ENCODE results near the gene CYFIP2.

CYFIP2 gene

DNA sequence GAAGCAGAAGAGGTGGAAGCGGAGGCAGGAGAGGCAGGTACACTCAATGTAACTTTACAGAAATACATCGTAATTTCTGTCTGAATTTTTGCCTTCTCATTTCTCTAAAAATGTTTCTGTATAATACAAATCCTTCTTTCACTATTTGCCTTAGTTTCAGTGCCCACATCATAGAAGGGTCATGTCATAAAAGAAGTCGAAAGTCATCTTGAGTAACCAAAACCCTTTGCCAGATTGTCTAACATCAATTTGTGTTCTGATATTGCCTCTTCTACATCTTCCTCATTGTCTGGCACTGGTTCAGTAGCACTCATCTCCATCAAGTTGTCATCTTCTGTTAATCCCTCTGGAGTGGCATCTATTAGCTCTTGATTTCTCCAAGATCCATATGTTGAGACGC, 6.2 kb upstream of the CYFIP2 start:
- DNase-seq: no peak

DNA sequence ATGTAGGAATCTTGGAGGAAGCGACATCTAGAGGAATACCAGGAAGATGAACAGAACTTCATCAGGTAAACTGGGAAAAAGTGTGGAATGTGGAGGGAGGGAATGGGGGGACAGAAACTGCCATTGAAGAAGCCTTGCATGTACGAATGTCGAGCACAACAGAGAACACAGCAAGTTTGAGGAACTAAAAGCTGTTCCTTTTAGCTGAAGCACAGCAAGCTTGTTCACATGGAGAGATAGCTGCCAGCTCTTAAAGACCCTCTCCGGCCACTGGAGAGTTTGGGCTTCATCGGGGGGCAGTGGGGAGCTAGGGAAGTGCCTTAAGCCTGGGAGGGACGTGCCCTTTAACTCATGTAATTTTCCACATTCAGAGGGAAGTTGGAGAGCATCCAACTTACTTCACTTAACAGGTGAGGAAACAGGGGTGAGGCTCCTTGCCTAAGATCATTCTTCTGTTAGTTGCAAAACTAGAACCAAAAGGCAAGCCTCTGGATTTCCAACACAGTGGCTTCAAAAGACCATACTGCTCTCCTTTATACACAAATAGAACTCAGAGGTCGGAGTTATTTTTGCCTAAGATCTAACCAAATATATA, 2.3 kb upstream of the CYFIP2 start:
- DNase-seq: no peak

DNA sequence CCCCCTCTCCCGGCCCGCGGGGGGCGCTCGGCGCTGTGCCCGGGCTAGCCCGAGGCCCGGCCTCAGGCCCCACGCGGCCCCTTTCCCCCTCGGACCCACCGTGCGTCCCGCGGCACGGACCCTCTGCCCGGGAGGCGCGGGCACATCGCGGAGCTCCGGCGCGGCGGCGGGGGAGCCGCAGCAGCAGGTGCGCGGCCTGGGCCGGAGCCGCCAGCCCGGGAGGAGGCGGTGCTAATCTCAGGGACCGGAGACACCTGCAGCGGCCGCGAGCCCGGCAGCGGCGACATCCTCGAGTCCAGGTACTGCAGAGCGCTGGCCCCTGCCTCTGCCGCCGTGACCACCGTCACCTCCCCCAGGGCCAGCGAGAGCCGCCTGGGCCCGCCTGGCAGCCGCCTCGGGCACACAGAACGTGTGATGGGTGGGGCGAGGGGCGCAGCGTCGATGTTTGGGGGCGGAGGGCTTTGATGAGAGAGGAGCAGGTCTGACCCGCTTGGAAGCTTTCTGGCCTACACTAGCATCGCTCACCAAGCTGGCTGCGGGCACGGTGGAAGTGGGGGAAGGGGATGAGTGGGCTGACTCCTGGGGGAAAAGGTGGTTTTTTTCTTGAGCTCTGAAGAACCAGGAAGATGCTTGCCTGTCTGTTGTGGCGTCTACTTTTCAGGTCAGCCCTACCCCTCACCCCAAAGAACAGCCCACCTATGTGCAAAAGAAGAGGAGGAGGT, 524 bp downstream of the CYFIP2 start:
- peak in 3 of 4 experiments; percentile 33 to 45 (median 44) for DNase-seq

DNA sequence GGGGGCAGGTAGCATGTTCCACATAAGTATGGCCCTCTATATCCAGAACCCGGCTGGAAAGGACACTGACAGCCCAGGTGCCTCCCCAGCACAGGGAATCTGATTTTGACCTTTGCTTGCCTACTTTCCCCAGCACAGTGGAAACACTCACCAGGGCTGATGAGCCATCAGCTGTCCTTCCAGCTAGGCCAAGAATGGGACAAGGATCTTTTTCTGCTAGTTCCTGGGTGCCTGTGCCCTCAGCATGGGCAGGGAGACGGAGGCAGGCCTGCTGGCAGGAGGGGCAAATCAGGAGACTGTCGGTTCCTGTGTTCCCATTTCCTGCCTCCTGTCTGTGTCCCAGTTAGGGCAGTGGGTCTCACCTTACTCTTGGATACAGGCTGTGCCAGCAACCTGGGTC, 1.1 kb downstream of the CYFIP2 start:
- DNase-seq: no peak

DNA sequence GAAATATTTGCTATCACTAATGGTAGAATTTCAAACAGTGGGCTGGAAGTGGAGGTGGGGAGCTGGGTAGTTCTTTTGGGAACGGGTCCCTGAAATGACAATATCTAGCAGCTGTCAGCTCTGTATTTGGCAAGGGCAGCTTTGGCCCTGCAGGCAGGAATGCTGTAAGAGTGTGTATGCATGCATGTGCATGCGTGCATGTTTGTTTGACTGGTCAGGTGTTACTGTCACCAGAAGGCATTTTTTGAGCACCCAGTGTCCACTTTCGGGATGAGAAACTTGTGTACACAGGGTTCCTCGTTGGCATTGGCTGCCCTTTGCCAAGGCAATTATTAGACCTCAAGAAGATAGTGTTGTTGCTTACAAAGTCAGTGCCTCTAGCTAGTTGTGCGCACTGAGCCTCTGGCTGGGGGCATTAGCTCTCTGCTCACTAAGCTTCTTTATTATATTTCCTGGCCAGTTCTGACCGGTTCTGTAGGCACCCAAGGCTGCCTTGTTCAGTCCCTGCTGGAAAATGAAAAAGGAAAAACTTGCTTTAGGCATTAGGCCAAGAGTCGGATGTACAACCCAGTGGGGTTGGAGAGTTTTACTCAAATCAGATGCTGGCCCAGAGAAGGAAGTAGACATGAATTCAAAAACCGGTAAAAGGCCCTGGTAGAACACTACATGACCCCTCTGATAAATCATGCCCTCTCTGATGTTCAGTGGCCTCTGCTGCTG, 2.0 kb downstream of the CYFIP2 start:
- no peak for DNase-seq

DNA sequence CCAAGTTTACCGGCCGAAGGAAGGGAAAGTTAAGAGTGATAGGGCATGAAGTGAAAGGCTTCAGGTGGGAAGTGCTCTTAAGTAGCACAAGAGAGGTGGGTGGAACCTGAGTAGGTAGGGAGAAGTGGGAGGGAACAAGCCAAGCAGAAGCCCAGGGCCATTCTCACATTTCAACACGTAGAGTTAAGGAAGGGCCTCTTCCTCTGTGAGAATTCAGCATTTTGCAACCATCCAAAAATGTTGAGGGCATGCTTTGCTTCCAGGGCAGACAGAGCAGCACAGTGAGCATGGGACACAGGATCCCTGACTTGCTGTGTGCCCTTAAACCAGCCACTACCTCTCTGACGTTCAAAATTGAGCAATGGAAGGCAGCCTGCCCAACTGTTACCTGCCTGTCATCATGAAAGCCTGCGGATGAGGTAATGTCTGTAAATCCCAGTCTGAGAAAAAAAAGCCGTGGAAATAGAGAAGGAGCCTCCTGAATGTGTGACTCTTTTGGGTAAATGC, 3.3 kb downstream of the CYFIP2 start:
- DNase-seq: no peak

DNA sequence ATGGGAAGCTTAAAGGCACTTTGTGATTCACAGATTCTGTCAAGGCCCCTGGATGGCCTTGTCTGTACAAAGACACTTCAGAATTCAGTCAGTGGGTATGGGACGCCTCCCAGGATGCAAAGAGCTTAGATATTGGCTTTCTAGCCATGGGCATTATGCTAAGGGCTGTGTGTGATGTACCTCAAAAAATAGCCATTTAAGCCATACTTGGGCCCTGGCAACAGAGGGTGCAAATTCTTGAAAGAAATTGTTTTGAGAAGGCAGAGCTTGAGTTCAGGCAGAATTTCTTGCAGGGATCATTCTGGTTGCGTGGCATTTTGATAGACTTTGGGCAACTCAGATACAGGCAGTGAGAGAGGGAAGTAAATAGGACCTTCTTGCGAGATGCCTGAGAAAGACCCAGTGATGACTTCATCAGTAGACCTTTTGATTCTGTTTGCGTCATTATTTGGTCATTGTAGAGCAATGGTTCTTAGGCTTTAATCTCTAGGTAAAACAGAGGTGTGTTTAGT, 3.9 kb downstream of the CYFIP2 start:
- no peak for DNase-seq

DNA sequence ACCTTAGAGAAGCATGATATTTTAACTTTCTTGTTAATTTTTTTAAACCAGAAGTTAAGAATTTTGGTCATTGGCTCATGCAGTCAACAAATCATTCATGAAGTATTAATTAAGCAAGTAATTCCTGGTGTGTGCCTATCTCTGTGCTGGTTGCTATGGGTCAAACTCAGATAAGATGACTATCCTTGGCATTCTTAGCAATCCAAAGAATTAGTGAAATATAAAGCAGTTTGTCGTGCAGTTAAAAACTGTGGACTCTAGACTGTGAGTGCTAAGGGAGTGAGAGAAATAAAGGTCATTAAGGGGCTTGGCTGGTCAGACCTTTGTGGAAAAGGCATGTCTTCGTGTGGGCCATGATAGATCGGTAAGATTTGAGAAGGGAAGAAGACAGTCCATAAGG, 4.8 kb downstream of the CYFIP2 start:
- DNase-seq: no peak

DNA sequence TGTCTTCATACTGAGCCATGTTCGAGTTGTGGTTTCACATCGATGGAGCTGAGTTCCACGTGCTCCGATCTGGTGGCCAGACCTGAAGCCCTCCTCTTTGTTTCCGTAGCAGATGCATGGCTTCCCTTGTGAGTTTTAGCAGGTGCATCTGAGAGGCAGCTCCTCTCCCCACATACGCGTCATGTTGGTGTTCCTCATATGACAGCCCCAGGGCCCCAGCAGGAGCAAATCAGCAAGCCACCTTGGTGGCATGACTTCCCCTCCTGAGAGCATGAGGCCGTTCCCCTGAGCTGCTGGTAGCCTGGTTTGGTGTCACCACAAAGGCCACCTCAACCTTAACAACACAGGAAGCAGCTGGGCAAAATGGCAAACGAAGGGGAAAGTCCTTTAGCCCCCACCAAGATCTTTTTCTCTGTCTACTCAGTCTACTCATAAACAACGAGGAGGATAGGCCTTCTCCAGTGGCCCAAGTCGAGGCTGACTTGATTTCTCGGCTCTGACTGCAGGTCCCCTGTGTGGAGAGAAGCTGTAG, 5.9 kb downstream of the CYFIP2 start:
- DNase-seq: peak; percentile 31 to 71 (median 65)

DNA sequence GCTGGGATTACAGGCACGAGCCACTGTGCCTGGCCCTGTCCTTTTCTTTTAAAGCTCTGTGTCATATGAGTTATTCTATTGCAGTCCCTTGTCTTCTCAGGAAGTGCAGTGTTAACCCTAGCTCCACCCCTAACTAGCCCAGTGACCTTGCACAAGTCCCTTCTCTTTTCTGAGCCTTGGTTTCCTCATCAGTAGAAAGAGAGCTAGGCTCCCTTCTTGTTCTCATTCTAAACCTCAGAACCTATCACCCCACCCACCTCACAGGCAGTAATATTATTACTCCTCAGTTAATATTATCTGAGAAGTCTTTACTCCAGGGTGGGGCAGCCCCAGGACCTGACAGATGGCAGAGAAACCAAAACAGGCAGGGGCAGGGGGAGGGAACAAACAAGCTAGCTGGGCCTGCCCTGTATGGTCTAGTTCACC, 7.2 kb downstream of the CYFIP2 start:
- DNase-seq: no peak

DNA sequence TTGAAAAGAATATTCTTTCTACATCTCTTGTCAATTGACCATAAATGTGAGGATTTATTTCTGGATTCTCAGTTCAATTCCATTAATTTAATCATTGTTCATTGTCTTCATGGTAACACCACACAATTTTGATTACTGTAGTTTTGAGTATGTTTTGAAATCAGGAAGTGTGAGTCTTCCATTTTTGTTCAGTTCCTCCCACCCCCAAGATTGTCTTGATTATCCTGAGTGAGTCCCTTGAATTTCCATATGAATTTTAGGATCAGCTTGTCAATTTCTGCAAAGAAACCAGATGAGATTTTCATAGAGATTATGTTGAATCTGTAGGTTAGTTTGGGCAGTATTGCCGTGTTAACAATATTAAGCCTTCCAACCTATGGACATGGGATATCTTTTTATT, 9.5 kb downstream of the CYFIP2 start:
- no peak for DNase-seq

DNA sequence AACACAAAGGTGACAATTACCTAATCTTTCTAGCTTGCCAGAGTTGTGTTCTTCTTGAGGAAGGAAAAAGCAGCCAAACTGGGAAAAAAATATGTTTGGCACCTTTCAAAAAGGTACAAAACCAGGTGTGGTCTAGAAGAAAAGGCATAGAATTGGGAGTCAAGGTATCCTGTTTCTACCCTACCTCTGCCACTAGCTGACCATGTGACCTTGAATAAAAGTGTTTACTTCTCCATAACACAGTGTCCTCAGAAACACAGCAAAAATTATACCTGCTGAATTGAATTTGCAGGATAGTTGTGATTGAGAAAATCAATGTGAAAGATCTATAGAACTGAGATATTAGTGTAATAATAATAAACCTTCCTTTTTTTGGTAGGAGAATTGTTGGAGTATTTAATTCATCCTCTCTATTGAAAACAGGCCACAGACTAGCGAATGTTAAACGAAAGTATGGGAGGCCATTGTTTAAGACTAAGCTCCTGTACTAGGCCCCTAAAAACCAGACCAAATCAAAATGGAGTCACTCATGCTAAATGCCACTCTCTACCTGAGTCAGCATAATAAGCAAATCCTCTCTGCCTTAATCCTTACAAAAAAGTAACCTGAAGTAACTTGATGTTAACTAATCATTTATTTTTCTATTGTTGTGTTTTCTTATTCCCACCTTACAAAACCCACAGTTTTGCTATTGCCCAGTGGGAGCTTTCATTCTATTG, 12.6 kb downstream of the CYFIP2 start:
- no peak for DNase-seq

DNA sequence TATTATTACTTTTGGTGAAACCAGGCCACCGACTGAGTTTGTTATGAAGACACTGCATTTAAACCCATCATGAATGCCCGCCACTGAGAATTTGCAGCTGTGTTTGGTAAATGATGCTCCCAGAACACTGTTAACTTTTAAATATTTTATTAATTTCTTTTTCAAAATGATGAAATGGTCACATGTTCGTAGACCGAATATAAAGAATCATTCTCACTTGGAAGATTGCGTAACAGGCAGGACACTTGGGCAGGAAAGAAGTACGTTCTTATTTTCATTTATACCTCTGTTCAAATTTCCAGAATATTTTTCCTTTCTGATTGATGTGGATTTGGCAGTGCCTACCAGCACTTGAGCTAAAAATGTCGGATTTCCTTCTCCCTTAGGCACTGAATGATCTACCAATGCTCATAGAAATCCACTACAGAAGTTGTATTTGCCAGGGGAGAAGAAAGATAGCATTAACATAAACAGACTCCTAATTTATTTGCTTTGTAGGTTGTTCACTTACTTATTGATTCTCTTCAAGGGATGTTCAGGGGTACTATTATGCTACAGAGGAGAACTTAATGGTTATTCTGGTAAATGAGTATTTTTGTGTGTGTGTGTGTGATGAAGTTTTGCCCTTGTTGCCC, 13.8 kb downstream of the CYFIP2 start:
- DNase-seq: no peak

DNA sequence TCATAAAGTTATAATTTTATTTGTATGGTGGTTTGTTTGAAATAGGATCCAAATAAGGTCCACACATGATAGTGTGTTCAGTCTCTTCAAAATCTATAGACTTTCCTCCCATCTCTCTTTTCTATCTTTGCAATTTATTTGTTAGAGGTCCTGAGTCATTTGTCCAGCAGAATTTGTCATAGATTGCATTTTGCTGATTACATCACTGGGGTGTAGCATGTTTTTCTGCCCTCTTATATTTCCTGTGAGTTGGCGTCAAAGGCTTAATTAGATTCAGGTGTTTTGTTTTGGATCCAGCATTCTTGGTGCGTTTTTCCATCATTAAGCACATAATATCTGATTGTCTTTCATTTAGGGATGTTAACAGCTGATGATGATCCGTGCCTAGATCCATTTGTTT, 15.0 kb downstream of the CYFIP2 start:
- no peak for DNase-seq

DNA sequence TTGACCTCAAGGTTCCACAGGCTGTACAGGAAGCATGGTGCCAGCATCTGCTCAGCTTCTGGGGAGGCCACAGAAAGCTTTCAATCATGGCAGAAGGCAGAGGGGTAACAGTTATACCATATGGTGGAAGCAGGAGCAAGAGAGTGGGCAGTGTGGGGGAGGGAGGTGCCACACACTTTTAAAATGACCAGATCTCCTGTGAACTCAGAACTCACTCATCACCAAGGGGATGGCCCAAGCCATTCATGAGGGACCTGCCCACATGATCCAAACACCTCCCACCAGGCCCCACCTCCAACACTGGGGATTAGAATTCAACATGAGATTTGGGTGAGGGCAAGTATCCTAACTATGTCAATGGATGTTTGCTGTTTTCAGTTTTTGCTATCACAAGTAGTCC, 16.2 kb downstream of the CYFIP2 start:
- no peak for DNase-seq

DNA sequence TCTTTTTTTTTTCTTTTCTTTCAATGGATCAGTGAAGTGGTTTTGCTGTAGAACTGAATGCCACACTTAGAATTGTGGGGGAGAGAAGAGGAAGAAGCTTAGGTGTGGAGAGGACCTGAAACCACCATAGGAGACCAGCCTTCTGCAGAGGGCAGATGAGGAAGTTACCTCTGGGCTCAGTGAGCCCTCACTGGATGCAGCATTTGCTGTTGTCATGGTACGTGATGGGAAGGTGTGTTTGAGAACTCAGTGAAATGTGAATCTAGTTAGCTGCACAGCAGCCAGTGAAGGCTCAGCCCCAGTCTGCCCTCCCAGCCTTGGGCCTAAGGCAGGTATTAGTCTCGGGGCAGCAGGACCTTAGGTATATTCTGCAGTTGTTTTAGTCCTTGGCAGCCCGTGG, 17.5 kb downstream of the CYFIP2 start:
- no peak for DNase-seq

DNA sequence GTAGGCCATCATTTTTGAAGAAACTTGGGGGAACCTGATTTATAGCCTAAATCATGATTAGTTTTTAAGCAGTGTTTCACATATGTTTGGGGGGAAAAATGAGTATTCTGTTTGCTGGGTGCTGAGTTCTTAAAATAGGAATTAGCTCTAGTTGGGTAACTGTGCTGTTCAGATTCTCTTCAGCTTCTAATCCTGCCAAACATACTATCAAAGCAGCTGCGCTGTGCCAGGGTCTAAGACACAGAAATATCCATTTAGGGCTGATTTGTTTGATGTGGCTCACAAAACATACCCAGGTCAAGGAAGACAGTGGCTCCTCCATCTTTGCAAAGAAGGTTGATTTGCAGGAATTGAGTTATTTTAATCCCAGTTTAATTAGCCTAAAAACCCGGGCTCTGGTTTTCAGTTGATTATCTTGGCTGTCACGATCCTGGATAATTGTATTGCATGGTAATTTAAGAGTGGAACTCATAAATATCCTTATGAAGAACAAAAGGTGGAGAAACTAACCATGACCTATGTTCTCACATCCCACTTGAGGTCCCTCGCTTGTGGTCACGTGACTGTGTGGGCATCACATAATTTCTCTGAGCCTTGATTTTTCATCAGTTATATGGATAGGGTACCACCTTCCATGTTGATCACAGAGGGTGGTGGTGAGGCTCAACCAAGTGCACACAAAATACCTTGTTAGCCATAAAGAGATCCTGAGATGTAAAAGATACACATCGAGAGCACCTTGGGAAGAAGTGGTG, 18.7 kb downstream of the CYFIP2 start:
- DNase-seq: no peak

DNA sequence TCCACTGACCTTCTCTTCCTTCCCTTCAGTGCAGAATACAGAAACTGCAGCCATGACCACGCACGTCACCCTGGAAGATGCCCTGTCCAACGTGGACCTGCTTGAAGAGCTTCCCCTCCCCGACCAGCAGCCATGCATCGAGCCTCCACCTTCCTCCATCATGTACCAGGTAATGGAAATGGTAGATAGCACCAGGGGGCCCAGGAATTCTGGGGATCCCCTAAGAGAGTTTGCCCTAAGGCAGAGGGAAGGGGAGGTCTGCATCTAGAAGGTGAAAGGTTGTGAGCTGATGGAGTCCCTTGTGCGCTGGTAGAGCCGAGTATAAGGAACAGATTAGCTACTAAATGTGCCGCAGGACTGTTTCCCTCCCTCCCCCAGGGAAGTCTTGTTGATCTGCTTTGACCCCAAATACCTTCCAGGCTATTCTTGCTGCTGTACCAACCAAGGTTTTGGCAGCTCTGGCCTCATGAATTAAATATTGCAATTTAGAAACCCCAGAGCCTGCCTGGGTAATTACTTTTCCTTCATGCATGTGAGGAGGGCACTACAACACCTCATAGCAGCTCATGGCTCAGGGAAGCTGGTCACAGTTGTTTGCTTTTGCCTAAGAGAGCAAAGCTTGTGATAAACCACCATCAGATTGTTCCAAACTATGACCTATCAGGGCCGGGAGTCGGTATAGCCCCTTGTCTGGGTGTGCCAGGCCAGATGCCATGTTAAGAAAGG, 19.6 kb downstream of the CYFIP2 start:
- DNase-seq: no peak

DNA sequence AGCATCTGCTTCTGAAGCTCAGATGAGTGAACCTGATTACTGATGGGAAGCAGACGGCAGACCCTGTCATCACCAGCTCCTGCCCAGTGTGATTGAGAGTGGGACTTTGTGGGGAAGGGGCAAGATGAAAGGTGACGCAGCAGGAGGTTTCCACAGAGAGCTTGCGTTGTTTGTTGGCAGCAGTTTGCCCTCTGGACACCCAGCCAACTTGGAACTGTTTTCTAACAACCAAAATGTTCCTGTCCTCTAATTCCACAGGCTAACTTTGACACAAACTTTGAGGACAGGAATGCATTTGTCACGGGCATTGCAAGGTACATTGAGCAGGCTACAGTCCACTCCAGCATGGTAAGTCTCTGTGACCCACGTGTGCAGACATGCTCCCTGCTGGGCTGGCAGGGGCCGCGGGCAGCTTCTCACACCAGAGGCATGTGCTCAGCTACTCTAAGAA, 20.9 kb downstream of the CYFIP2 start:
- DNase-seq: no peak

DNA sequence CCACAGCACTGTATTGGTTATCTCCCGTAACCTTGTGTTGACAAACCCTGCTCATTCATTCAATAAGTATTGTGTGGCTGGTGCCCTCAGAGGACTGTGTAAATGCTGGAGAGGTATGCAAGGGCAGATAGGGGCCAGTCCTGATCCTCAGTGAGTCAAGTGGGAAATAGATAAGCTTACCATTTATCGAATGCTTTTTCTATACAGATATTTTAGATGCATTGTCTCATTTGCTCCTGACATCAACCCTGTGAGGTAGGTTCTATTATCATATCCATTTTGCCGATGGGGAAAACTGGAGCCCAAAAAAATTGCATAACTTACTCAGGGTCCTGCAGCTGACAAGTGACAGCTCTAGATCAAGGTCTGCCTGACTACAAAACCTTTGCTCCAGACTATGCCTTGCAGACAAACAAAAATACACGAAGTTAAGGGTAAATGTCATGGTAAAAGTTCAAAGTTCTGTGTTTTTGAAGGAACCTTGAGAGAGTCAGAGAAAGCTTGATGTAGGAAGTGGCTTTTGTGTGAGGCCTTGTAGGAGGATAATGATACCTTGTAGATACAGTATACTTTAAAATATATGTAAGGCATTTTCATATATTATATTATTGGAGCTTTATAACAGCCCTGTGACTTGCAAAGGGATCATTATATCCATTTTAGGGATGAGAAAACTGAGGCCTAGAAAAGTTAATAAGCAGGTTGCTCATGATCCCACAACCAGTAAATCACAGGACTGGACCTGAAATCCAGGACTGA, 22.7 kb downstream of the CYFIP2 start:
- no peak for DNase-seq
